Activated naive CD8-positive, alpha-beta T cell treated with anti-CD3 and anti-CD28 coated beads for 36 hours (primary cell): ENCODE results near the gene GZMA. TPM values are rescaled to one million over a fixed set of nuclear protein-coding genes. Genes with fewer than 3 reads are reported as not detected.
A peak's percentile ranks its signal among the peaks of the same experiment; 100 is the strongest.

Experiments used
- DNase-seq: peaks from one replicate; pipeline ENCODE4 v3.0.0; 2021
- H3K27ac Mint-ChIP-seq: one replicate; pipeline ENCODE4 v1.8.0; 2022; ENCODE audit warnings: mild to moderate bottlenecking, moderate library complexity, mixed read lengths
- H3K27me3 Mint-ChIP-seq: one replicate; pipeline ENCODE4 v1.8.0; 2022; ENCODE audit warnings: mild to moderate bottlenecking, mixed read lengths
- H3K36me3 Mint-ChIP-seq: one replicate; pipeline ENCODE4 v1.8.0; 2021; ENCODE audit warnings: mild to moderate bottlenecking, mixed read lengths
- H3K4me1 Mint-ChIP-seq: one replicate; pipeline ENCODE4 v1.8.0; 2021; ENCODE audit warnings: mixed read lengths
- H3K4me3 Mint-ChIP-seq: one replicate; pipeline ENCODE4 v1.8.0; 2022; ENCODE audit warnings: mild to moderate bottlenecking, moderate library complexity, mixed read lengths
- H3K9me3 Mint-ChIP-seq: one replicate; pipeline ENCODE4 v1.8.0; 2022; ENCODE audit warnings: mixed read lengths
- total RNA-seq, 2 experiments: library from RNA; stranded (reverse); gene quantifications; one replicate each; pipeline ENCODE4 v1.2.3, GENCODE V29; 2021

GZMA gene
- total RNA-seq, 2 experiments from 2014 or later: 0.66 to 1.6 TPM

DNA sequence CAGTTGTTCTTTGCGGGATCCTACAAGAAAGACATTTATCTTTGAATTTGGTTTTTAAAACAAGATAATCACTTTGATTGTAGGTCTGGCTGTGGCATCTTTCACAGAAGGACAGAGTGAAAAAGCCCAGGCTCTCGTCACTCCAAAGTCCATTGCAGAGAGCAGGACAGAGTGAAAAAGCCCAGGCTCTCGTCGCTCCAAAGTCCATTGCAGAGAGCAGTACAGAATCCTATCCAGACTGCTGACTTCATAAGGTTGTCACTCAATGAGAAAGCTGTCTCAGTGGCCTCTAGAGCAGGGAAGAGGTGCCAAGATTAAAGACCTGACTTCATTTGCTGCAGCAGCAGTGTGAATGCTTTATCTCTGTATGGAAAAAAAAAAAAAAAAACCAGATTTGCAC is 41.2 kb downstream of the GZMA start:
- Mint-ChIP-seq H3K9me3 (no peaks in the 10 kb centered on the region), H3K4me3 (no peak overlapping the region), H3K27me3 (peaks cover 32% of the 10 kb centered on the region), H3K27ac (no peak overlapping the region), H3K4me1 (peaks cover 28% of the 10 kb centered on the region), H3K36me3 (peaks cover 2% of the 10 kb centered on the region)
- DNase-seq: no peak

DNA sequence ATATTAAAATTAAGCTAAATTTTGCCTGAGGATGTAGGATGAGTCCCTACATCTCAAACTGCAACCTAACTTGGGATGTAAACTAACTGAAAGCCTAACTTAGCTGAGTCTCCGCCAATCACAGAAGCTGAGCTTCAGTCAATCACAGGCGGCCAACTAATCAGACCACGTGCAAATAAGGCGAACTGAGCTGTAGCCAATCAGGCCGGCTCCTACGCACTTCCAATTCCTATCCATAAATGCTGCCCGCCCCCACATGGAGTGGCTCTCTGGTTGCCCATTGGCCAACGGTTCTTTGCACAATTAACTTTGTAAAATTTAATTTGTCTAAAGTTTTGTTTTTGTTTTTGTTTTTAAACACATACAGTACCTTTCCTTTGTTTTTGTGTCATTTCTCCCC is 43.6 kb downstream of the GZMA start:
- peaks cover 20% of the 10 kb centered on the region for H3K4me1 Mint-ChIP-seq
- peaks cover 33% of the 10 kb centered on the region for H3K27me3 Mint-ChIP-seq
- DNase-seq: no peak
- H3K36me3 Mint-ChIP-seq: peaks cover 2% of the 10 kb centered on the region
- H3K9me3 Mint-ChIP-seq: no peaks in the 10 kb centered on the region
- H3K27ac Mint-ChIP-seq: no peak overlapping the region
- no peak overlapping the region for H3K4me3 Mint-ChIP-seq

DNA sequence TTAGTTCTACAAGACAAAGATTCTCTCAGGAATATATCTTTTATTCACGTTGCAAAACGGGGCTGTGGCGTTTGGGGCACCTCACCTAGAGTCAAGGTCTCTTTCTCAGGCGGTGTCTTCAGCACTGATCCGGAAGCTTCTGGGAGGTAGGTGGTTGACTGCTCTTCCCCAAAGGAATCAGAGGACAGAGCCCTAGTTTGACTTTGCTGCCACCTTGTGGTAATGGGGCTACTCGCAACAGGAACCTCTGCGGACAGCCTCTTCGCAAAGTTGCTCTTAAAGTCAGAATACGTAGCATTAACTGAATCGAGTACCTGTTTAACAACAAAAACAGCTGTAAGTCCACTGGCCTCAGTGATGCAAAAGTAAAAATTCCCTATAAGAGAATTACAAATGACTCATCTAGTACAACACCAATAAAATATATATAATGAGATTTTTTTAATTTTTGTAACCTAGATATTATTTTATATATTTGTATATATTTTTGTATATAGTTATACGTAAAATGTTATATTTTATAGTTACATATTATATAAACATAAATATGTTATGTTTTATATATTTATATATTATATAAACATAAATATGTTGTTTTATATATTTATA is 44.2 kb downstream of the GZMA start:
- peak; percentile 77 for DNase-seq

DNA sequence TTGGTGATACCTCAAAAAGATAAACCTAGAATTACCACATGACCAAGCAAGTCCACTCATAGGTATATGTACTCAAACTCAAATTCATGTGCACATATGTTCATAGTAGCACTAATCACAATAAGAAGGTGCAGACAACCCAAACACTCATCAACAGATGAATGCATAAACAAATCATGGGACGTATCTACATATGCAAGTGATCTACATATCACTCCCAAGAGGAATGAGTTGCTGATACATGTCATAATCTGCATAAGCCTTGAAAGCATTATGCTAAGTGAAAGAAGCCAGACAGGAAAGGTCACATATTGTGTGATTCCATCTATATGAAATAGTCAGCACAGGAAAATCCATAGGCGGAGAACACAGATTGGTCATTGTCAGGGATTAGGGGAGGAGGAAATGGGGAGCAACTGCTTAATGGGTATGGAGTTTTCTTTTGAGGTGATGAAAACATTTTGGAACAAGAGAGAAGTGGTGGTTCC is 46.9 kb downstream of the GZMA start:
- no peaks in the 10 kb centered on the region for H3K9me3 Mint-ChIP-seq
- H3K27ac Mint-ChIP-seq: no peak overlapping the region
- no peaks in the 10 kb centered on the region for H3K36me3 Mint-ChIP-seq
- peaks cover 19% of the 10 kb centered on the region for H3K27me3 Mint-ChIP-seq
- H3K4me1 Mint-ChIP-seq: peaks cover 5% of the 10 kb centered on the region
- no peak overlapping the region for H3K4me3 Mint-ChIP-seq
- no peak for DNase-seq

More for the DNA sequence above, 44.2 kb downstream of the GZMA start:
- Mint-ChIP-seq H3K4me3 (no peak overlapping the region), H3K27me3 (peaks cover 33% of the 10 kb centered on the region), H3K27ac (no peak overlapping the region), H3K9me3 (no peaks in the 10 kb centered on the region), H3K36me3 (peaks cover 2% of the 10 kb centered on the region), H3K4me1 (peaks cover 14% of the 10 kb centered on the region)

DNA sequence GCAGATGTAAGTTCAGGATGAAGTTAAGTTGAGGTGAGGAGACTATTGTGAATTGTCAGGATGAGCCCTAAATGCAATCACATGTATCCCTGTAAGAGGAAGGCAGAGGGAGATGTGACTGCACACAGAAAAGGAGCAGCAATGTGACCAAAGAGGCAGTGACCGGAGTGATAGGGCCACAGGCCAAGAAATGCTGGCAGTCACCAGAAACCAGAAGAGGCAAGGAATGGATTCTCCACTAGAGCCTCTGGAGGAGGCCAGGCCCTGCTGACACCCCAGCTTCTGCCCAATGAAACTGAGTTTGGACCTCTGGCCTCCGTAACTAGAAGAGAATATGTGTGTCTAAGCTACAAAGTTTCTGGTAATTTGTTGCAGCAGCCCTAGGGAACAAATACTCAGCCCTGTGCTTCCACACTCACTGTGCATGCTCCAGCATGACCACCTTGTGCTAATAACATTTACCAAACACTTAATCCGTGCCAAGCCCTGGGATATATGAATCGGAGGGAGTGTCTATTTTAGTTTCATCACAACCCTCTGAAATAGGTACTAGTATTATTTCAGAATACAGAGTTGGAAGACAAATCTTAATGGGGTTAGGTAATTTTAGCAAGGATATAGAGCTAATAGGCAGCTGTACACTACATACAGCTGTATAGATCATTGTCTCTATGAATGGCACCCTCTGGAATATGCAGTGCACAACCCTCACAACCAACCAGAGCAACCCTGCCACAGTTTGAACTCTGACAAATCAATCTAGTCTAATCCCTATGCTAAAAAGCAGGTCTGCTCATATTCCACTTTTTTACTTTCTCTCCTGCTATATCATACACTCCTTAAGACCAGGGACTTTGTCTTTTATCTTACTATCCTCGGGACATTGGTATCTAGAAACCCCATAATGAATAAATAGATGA is 49.7 kb downstream of the GZMA start:
- peaks cover 3% of the 10 kb centered on the region for H3K27me3 Mint-ChIP-seq
- no peaks in the 10 kb centered on the region for H3K9me3 Mint-ChIP-seq
- no peak overlapping the region for H3K27ac Mint-ChIP-seq
- no peaks in the 10 kb centered on the region for H3K4me1 Mint-ChIP-seq
- no peaks in the 10 kb centered on the region for H3K36me3 Mint-ChIP-seq
- no peak for DNase-seq
- H3K4me3 Mint-ChIP-seq: no peak overlapping the region

DNA sequence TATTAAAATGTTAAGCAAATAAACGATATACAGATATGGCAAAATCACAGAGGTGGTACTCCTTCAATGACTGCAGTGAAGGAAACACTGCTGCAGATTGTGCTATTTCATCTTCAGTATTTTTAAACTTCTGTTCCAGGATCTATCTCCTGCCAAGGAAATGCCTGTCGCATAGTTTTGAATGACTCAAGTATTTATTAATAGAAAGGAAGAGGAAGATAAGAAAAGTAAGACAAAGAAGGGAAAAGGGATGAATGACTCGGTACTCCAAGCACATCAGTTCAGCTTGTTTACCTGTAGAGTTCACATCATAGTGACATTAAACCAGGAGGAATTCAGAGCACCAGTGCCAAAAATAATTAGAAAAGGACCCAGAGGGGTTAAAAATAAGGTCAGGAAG is 52.4 kb downstream of the GZMA start:
- Mint-ChIP-seq H3K9me3 (no peaks in the 10 kb centered on the region), H3K27me3 (peaks cover 11% of the 10 kb centered on the region), H3K4me1 (peaks cover 4% of the 10 kb centered on the region), H3K27ac (no peak overlapping the region), H3K4me3 (no peak overlapping the region), H3K36me3 (no peaks in the 10 kb centered on the region)
- DNase-seq: no peak

Other genes with a start within 250 kb of the GZMA start
- not detected for gene ESM1, start 117.1 kb upstream of the GZMA start, total RNA-seq
- gene GZMK, start 78.4 kb upstream of the GZMA start, total RNA-seq: under 1 TPM; 0.18 to 0.33 TPM
- gene GPX8, start 57.5 kb downstream of the GZMA start, total RNA-seq: not detected
- gene CDC20B, start 70.5 kb downstream of the GZMA start, total RNA-seq: not detected
- gene MCIDAS, start 124.7 kb downstream of the GZMA start, total RNA-seq: under 1 TPM; 0.31 to 0.32 TPM
- under 1 TPM in 1 of 2 experiments, not detected in 1; 0.14 TPM for gene CCNO, start 131.0 kb downstream of the GZMA start, total RNA-seq
- 10 to 100 TPM; 19.1 TPM for gene DHX29, start 205.0 kb downstream of the GZMA start, total RNA-seq
- 100 to 1,000 TPM in 1 of 2 experiments, 10 to 100 TPM in 1; 96.6 to 107 TPM for gene MTREX, start 205.3 kb downstream of the GZMA start, total RNA-seq